M059J (cell line): ENCODE data around the gene PRND. TPM values are rescaled to one million over a fixed set of nuclear protein-coding genes. Genes with fewer than 3 reads are reported as not detected.
"Not testable (repeated sequence)": the region's sequence is repeated elsewhere in the genome, so short reads cannot be mapped to it uniquely, and the experiment has no call there.

ENCODE experiments used
- DNase-seq: peaks from one replicate; pipeline ENCODE4 v3.0.0-alpha.2; 2012; ENCODE audit warnings: low read depth
- total RNA-seq: library from RNA; depleted of rRNA; stranded (reverse); fragments of >200 nt; shearing (Covaris generic); gene quantifications from 2 replicates; pipeline ENCODE4 v1.2.3, GENCODE V29; 2014; rRNA removed

Gene PRND, protein sequence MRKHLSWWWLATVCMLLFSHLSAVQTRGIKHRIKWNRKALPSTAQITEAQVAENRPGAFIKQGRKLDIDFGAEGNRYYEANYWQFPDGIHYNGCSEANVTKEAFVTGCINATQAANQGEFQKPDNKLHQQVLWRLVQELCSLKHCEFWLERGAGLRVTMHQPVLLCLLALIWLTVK
- not detected in 2 replicates for total RNA-seq

DNA sequence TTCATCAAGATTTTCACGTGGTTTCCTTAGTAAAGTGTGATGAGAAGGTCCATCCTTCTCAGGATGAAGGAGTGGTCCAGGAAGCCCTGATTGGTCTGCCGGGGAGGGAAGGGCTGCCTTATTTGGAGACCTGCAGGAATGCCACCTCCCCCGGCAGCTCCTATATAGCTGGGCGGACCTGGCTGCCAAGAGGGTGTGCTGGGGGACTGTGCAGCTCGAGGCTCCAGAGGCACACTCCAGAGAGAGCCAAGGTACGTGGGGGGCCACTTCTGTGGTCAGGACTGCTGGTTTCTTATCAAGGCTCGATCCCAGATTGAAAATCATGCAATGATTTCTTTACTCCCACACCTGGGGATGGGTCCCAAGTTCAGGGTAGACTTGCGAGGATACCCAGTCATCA, at the start of gene PRND:
Gene PRND, plus strand, starts transcription at position 191 of the 400 bp plus-strand sequence. CDS start 2,643 bp downstream, outside the sequence.
- DNase-seq, result no peak

DNA sequence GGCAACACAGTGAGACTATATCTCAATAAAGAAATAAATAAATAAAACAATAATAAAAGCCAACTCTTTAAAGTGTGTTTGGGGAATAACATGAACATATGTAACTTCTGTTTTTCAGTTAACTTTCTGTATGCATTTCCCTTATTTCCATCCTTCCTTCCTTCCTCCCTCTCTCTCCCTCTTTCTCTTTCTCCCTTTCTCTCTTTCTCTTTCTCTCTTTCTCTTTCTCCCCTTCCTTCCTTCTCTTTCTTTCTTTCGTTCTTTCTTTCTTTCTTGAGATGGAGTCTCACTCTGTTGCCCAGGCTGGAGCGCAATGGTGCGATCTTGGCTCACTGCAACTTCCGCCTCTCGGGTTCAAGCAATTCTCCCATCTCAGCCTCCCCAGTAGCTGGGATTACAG, 48.8 kb upstream of the PRND start:
- no peak for DNase-seq

DNA sequence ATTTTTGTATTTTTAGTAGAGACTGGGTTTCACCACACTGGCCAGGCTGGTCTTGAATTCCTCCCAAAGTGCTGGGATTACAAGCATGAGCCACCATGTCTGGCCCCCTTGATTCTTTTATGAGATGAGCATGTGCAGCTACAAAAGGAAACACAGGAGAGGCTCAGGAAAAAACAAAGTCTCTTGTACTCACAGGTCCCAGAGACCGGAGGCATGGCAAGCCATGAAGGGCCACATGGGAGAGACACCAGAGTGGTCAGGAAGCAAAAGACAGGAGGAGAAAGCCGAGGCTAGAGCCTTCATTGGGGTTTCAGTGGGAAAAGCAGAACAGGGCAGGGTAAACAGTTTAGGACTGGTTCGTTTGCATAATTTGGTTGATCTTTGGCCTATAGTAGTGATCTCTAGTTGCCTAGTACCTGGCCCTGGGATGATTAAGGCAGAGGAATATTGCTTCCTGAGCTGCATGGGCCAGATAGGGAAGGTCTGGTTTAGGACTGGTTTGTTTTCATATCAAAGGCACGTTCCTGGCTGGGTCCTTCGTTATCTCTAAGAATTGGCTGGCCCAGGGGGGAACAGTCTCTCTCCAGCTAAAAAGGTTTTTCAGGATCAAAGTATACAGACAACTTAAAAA, 48.2 kb upstream of the PRND start:
- DNase-seq, result no peak

DNA sequence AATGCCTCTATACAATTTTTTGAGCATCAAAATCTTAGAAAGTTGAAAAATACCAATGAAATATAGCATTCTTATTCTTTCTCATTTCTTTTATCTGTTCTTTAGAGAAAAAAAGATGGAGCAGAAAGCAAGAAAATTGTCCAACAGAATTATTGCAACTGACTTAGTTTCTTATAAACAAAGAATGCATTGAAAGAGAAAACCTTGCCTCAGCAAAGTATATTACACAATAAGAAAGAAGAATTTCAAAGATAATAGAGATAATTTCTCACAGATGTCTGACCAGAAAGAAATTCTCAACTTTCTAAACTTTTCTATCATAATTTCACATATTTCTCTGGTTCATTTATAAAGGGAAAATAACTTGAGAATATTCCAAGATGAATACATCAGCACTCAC, 47.0 kb upstream of the PRND start:
- DNase-seq, result no peak

DNA sequence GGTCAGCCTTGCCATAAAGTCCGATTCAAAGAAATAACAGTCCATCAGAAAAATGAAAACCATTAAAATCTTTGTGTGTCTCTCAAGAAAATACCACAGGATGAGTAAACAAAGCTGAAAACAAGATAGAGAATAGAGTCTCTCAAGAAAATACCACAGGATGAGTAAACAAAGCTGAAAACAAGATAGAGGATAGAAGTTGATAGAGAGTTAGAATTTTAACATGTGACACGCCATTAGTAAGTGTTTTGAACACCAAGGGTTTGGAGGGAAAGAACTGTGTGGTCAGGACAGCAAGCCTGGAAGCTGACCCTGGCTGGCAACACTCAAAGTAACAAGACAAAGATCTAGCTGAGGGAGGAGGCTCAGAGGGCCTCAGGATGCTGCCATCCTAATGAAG, 43.9 kb upstream of the PRND start:
- peak; percentile 36 for DNase-seq

DNA sequence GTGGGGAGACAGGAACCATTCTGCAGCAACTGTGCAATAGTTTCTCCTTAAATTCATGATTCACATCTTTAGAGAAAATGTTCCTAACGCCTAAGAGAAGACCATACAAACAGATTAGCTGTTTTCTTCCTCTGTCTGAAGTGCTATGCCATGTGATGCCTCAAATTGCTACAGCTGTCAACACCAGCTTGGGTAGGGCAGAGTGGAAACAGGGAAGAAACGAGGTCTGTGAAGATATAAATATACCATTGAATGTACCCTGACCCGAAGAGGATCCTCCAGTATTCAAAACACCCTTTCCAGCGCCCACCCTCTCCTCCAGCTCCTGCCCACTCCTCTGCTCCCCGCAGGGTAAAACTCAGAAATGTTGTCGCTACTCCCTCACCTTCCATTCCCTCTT, 40.3 kb upstream of the PRND start:
- DNase-seq, result no peak

DNA sequence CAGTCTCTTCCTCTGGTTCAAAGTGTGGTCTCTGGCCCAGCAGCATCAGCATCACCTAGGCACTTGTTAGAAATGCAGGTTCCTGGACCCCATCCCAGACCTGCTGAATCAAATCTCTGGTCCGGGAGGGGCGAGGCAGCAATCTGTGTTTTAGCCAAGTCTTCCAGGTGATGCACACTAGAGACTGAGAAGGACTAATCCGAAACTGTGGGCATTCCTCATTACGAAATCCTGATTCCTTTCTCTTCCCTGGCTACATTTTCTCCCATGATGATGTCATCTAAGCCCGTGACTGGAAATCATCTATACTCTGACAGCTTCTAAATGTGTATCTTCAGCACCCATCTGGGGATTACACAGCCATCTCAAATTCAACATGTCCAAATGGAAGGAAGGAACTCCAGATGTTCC, 39.7 kb upstream of the PRND start:
- DNase-seq, result peak; percentile 41

DNA sequence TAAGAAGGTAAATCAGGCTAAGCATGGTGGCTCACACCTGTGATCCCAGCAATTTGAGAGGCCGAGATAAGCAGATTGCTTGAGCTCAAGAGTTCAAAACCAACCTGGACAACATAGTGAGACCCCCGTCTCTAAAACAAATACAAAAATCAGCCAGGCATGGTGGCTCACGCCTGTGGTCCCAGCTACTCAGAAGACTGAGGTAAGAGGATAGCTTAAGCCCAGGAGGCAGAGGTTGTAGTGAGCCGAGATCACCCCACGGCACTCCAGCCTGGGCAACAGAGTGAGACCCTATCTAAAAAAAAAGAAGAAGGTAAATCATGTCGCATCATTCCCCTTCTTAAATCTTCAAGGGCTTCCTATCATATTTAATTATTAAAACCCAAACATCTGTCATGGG, 39.0 kb upstream of the PRND start:
- DNase-seq, result no peak

DNA sequence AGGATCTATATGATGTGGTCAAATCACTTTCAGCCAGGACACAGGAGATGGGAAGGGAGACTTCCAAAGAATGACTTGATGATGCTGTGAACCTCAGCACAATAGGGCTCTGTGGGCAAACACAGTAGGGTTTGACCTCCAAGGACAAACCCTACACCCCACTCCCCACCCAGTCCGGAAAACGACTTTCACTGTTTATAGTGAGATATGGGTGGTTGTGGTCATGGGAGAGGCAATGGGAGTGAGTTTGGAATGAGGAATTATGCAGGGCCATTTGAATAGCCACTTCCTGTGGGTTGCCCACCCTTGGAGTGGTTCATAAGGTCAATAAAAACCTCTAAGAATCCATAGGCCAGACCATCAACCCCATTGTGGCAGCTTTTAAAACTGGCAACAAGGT, 38.4 kb upstream of the PRND start:
- DNase-seq, result peak; percentile 31

DNA sequence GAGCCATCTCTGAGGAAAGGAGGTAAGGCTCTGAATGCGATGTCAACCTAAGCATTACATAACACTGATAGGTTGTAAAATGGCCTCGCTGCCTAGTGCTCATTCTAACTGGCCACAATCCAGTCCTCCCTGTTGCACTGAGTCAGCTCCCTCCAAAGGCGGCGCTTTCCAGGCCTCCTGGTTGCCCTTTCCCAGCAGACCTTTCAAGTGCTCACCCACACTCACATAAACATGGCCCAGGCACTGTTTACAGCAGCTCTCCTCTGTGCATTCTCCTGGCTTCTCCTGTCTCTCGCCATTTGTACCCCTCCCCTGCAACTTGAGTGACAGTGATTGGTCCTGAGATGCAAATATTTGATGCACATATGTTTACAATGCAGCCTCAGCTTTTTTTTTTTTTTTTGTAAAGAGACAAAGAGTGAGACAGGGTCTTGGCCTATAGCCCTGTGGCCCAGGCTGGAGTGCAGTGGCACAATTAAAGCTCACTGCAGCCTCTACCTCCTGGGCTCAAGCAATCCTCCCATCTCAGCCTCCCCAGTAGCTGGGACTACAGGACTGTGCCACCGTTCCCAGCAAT, 36.8 kb upstream of the PRND start:
- DNase-seq, result peak; percentile 91

DNA sequence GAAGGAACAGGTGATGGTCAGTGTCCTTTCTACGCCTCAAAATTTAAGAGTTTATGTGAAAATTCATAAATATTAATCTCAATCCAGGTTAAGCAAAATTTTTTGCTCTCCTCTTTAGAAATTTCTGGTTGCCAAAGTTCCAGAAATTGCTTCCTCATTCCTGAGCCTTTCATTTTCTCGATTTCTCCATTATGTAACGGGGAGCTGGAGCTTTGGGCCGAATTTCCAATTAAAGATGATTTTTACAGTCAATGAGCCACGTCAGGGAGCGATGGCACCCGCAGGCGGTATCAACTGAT, 35.8 kb upstream of the PRND start:
- DNase-seq, result no peak

DNA sequence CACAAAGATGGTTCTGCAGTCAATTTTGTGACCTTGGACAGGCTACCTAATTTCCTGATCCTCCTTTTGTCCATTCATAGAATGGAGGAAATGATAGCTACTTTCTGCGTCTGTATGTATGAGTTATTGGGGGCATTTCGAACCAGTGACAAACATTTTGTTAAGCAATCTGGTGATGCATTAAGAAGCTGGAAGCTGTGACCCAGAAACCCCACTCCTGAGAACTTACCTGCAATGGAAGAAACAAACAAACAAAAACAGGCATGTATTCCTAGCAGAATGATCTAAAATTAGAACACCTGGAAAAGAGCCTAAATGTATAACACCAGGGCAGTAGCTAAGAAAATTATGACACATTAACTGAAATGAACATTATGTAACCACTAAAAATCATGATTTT, 33.4 kb upstream of the PRND start:
- DNase-seq, result no peak

DNA sequence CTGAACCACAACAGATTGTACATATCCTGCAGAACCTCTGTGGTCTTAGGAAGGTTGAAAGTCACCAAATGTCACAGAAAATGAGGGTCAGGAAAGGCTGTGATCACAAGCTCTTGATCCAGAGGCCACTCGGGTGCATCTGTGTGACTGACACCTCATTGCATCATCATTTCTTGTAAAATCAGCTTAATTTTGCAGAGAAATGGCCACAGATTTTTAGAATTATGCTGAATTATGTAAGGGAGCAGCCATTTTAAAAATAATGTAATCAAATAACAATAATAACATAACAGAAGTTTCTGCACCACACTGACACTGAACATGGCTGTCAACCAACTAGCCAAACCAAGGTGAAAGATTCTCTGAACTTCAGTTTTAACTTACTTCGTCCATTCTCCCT, 32.5 kb upstream of the PRND start:
- no peak for DNase-seq

DNA sequence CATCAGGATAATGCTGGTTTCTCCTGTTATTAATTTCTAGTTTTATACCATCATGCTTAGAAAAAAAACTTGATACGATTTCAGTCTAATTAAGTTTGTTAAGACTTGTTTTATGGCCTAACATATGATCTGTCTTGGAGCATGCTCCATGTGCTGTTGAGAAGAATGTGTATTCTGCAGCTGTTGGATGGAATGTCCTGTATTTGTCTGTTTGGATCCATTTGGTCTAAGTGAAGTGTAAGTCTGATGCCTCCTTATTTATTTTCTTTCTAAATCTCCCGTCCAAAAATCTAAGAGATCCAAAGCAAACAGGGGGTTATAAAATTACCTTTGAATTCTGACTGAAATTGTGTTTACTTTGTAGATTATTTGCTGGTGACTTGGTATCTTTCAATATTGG, 30.0 kb upstream of the PRND start:
- DNase-seq, result no peak

DNA sequence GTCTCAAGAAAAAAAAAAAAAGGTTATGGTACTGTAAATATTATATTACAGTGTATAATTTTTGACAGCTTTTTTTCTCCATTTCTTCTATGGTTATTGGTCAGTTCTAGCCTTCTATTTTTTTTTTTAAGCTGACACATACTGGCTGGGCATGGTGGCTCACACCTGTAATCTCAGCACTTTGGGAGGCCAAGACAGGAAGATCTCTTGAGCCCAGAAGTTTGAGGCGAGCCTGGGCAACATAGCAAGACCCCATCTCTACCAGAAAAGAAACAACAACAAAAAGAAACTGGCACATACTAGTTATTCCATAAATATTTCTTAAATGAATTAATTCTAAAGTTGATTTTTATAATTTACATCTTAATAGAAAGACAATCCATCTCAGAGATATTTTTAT, 27.6 kb upstream of the PRND start:
- DNase-seq, result no peak

DNA sequence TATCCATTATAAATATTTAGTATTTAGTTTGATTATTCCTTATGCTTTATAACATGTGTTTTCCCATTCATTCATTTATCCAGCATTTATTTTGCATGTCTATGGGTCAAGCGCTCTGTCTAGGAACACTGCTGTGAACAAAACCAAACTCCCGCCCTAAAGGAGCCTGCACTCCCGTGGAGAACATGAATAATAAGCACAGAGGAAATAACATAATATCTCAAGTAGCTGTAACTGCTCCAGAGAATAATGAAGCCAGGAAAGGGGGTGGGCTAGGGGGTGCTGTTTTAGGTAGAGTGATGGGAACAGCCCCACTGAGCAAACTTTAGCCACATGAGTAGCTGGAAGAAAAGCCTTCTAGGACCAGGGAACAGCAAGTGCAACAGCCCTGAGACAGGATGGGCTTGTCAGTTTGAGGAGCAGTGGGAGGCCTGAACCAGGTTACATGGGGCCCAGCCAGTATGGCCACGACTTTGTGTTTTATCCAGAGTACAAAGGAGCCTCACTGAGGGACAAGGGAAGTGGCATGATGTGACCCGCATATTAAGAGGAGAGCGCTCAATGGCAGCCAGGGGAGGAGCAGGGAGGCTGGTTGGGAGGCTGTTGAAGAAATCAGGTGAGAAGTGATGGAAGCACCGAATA, 24.4 kb upstream of the PRND start:
- DNase-seq, result no peak

DNA sequence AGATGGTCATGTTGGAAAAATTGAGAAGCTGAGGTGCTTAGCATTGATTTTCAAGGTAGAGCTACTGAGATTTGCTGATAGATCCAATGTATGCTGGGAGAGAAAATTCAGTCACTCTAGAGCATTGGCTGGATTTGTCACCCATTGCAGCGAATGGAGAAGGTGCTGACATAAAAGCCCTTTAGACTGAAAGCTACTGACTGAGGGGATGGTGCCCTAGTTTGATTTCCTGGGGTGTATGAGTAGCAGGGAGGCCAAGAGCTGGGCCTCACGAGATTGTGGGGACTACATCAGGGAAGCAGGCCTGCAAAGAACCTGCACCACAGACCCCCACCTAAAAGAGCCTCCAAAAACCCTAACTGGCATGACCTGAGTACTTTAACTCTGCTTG, 23.9 kb upstream of the PRND start:
- DNase-seq, result no peak

DNA sequence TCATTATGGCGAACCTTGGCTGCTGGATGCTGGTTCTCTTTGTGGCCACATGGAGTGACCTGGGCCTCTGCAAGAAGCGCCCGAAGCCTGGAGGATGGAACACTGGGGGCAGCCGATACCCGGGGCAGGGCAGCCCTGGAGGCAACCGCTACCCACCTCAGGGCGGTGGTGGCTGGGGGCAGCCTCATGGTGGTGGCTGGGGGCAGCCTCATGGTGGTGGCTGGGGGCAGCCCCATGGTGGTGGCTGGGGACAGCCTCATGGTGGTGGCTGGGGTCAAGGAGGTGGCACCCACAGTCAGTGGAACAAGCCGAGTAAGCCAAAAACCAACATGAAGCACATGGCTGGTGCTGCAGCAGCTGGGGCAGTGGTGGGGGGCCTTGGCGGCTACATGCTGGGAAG, 22.5 kb upstream of the PRND start:
- DNase-seq, result no peak

DNA sequence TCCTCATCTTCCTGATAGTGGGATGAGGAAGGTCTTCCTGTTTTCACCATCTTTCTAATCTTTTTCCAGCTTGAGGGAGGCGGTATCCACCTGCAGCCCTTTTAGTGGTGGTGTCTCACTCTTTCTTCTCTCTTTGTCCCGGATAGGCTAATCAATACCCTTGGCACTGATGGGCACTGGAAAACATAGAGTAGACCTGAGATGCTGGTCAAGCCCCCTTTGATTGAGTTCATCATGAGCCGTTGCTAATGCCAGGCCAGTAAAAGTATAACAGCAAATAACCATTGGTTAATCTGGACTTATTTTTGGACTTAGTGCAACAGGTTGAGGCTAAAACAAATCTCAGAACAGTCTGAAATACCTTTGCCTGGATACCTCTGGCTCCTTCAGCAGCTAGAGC, 21.8 kb upstream of the PRND start:
- no peak for DNase-seq

DNA sequence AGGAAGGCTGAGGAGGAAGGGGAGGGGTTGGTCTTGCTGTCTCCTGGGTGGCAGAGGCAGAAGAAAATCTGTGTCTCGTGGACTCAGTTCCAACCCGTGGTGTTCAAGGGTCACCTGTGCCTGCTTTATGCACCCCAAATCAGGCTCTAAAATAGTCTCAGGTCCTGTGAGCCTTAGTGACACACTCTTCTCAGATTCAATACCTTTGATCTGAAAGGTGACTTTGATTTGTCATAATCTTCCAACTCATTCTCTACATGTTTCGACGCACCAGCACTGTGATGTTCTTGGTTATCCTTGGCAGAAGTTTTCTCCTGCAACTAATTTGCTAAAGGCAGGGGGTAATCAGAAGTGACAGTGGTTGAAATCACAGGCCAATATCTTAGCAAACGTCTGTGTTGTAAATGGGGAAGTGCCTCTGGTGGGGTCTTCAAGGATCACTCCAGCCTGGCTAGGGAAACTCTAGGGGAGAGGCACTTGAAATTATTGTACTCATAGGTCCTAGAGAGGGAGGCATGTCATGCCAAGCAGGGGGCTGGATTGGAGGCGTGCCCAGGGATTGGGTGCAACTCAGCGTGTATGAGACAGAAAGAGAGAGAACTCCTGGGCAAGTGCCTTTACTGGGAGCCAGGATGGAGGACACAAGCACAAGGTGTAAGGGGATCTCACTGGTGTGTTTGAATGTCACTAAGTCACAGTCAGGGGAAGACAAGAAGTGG, 19.0 kb upstream of the PRND start:
- peak; percentile 51 for DNase-seq

DNA sequence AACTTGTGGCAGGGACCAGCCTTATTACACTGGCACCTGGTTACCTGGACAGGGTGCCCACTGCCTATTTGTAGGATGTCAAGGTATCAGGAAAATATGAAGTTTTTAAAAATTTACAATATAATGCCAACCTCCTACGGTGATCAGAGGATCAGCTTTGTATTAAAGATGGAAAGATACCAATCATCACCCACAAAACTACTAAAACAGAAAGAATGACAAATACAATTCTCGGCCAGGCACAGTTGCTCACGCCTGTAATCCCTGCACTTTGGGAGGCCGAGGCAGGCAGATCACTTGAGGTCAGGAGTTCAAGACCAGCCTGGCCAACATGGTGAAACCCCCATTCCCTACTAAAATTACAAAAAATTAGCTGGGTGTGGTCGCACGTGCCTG, 18.4 kb upstream of the PRND start:
- DNase-seq, result no peak

DNA sequence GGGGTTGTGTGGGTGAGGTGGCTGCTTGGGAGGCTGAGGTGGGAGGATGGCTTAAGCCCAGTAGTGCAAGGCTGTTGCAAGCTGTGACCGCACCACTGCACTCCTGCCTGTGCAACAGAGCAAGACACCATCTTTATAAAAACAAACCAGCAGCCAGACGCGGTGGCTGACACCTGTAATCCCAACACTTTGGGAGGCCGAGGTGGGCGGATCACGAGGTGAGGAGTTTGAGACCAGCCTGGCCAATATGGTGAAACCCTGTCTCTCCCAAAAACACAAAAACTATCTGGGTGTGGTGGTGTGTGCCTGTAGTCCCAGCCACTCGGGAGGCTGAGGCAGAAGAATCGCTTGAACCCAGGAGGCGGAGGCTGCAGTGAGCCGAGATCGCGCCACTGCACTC, 14.8 kb upstream of the PRND start:
- not testable (repeated sequence) for DNase-seq

DNA sequence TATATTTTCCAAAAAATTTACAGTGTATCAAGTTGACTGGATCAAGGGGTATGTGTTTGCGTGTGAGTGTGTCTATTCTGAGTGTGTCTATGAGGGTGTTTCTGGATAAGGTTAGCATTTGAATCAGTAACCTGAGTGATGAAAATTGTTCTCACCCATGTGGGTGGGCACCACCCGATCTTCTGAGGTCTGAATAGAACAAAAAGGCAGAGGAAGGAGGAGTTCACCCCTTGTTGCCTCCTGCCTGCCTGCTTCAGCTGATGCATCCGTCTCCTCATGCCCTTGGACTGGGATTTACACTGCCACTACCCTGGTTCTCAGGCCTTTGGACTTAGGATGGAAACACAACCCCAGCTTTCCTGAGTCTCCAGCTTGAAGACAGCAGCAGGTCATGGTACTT, 13.7 kb upstream of the PRND start:
- DNase-seq, result no peak
